HEK293 (cell line): ENCODE measurements around the gene TP73.
"Not testable (repeated sequence)": the region's sequence is repeated elsewhere in the genome, so short reads cannot be mapped to it uniquely, and the experiment has no call there.

Experiments used
- CTCF ChIA-PET: fragments of 350-600 bp; formaldehyde crosslinking; extraction: SDS; loops from one replicate; lab custom pipeline; 2021; ENCODE audit warnings: antibody characterized with exemption; lab: Yijun Ruan, JAX
- POLR2A ChIA-PET: fragments of 300-600 bp; formaldehyde crosslinking; extraction: SDS; loops from one replicate; lab custom pipeline; 2020; ENCODE audit warnings: antibody characterized with exemption, inconsistent platforms; lab: Yijun Ruan, JAX
- H3K27ac ChIP-seq: fragments of 200-500 bp; sonication (Bioruptor generic); 2 replicates; pipeline ENCODE4 v1.5.1; 2014; ENCODE audit warnings: low read depth, low read length, control low read depth, inconsistent platforms; ENCODE audit errors: extremely low read depth
- H3K36me3 ChIP-seq, 2 experiments: fragments of 200-500 bp in 1 of 2; sonication (Bioruptor generic) in 1 of 2; 1 replicate in 1 of 2; 2 replicates in 1 of 2; pipeline ENCODE4 v1.5.1; 2014 to 2017; ENCODE audit warnings: inconsistent platforms in 2 of 2, low read length in 2 of 2; ENCODE audit not compliant: control insufficient read depth in 2 of 2, insufficient read depth in 1 of 2
- H3K4me1 ChIP-seq: fragments of 200-500 bp; sonication (Bioruptor generic); 2 replicates; pipeline ENCODE4 v1.5.1; 2014; ENCODE audit warnings: mild to moderate bottlenecking, low read length, inconsistent platforms; ENCODE audit not compliant: control insufficient read depth, insufficient read depth
- H3K4me3 ChIP-seq: 2 replicates; pipeline ENCODE4 v1.5.1; 2011; ENCODE audit warnings: low read depth, mild to moderate bottlenecking, control low read depth, low read length, moderate library complexity
- H3K9me3 ChIP-seq: fragments of 200-500 bp; sonication (Bioruptor generic); 2 replicates; pipeline ENCODE4 v1.5.1; 2014; ENCODE audit warnings: low read depth, low read length, inconsistent platforms; ENCODE audit not compliant: control insufficient read depth, insufficient read depth
- BCL11B ChIP-seq: fragments of 450-650 bp; formaldehyde crosslinking; IDR thresholded peaks from 2 replicates; pipeline ENCODE4 v1.5.1; 2016; ENCODE audit warnings: low read depth, missing biosample characterization, missing genetic modification characterization
- EGR2 ChIP-seq: fragments of 450-650 bp; formaldehyde crosslinking; IDR thresholded peaks from 2 replicates; pipeline ENCODE4 v1.5.1; 2016; ENCODE audit warnings: low read depth, missing biosample characterization, missing genetic modification characterization
- GLIS2 ChIP-seq: fragments of 450-650 bp; formaldehyde crosslinking; IDR thresholded peaks from 2 replicates; pipeline ENCODE4 v1.5.1; 2016; ENCODE audit warnings: missing biosample characterization, missing genetic modification characterization
- HOXA7 ChIP-seq: sonication (generic); formaldehyde crosslinking; IDR thresholded peaks from 2 replicates; pipeline ENCODE4 v1.8.1; 2022; ENCODE audit warnings: missing genetic modification reagents, borderline replicate concordance
- KLF10 ChIP-seq: fragments of 450-650 bp; IDR thresholded peaks from 2 replicates; pipeline ENCODE4 v1.5.1; 2018; ENCODE audit warnings: missing biosample characterization, mild to moderate bottlenecking, missing genetic modification characterization
- KLF9 ChIP-seq: fragments of 450-650 bp; formaldehyde crosslinking; IDR thresholded peaks from 2 replicates; pipeline ENCODE4 v1.5.1; 2016; ENCODE audit warnings: missing biosample characterization, missing genetic modification characterization, low read depth
- MEIS1 ChIP-seq: sonication (generic); formaldehyde crosslinking; IDR thresholded peaks from 2 replicates; pipeline ENCODE4 v1.8.1; 2022; ENCODE audit warnings: missing genetic modification reagents, mild to moderate bottlenecking, borderline replicate concordance
- RBAK ChIP-seq: fragments of 450-650 bp; formaldehyde crosslinking; IDR thresholded peaks from 2 replicates; pipeline ENCODE4 v1.5.1; 2016; ENCODE audit warnings: missing biosample characterization, missing genetic modification characterization
- SETDB1 ChIP-seq: IDR thresholded peaks from one replicate; pipeline ENCODE4 v1.6.1; 2017; ENCODE audit warnings: mild to moderate bottlenecking, low read length, moderate library complexity, mixed read lengths; ENCODE audit not compliant: insufficient read length
- TRIM28 ChIP-seq: IDR thresholded peaks from 2 replicates; pipeline ENCODE4 v1.6.1; 2011; ENCODE audit warnings: low read length, control low read depth, borderline replicate concordance
- ZFHX2 ChIP-seq: fragments of 450-650 bp; formaldehyde crosslinking; conservative IDR thresholded peaks from 2 replicates; pipeline ENCODE4 v1.5.1; 2016; ENCODE audit warnings: missing biosample characterization, missing genetic modification characterization
- ZNF24 ChIP-seq: fragments of 450-650 bp; formaldehyde crosslinking; IDR thresholded peaks from 2 replicates; pipeline ENCODE4 v1.5.1; 2016; ENCODE audit warnings: missing biosample characterization, missing genetic modification characterization
- ZNF623 ChIP-seq: fragments of 450-650 bp; formaldehyde crosslinking; IDR thresholded peaks from 2 replicates; pipeline ENCODE4 v1.5.1; 2016; ENCODE audit warnings: missing biosample characterization, missing genetic modification characterization
- ZNF677 ChIP-seq: fragments of 450-650 bp; IDR thresholded peaks from 2 replicates; pipeline ENCODE4 v1.5.0; 2018; ENCODE audit warnings: missing biosample characterization, mild to moderate bottlenecking, missing genetic modification characterization, moderate library complexity
- ZNF792 ChIP-seq: fragments of 450-650 bp; formaldehyde crosslinking; IDR thresholded peaks from 2 replicates; pipeline ENCODE4 v1.5.1; 2016; ENCODE audit warnings: missing biosample characterization, missing genetic modification characterization
- TF ChIP-seq, protein P1 (sequence below): fragments of 450-650 bp; formaldehyde crosslinking; IDR thresholded peaks from 2 replicates; pipeline ENCODE4 v1.5.1; 2016; ENCODE audit warnings: missing biosample characterization, missing genetic modification characterization
- TF ChIP-seq, protein P2 (sequence below): fragments of 450-650 bp; formaldehyde crosslinking; IDR thresholded peaks from 2 replicates; pipeline ENCODE4 v1.5.1; 2016; ENCODE audit warnings: missing biosample characterization, missing genetic modification characterization
- TF ChIP-seq, protein P3 (sequence below): fragments of 450-650 bp; formaldehyde crosslinking; IDR thresholded peaks from 2 replicates; pipeline ENCODE4 v1.5.1; 2016; ENCODE audit warnings: missing biosample characterization, missing genetic modification characterization
- TF ChIP-seq, protein P4 (sequence below): fragments of 450-650 bp; formaldehyde crosslinking; IDR thresholded peaks from 2 replicates; pipeline ENCODE4 v1.5.1; 2016; ENCODE audit warnings: missing biosample characterization, missing genetic modification characterization

TP73 gene

DNA sequence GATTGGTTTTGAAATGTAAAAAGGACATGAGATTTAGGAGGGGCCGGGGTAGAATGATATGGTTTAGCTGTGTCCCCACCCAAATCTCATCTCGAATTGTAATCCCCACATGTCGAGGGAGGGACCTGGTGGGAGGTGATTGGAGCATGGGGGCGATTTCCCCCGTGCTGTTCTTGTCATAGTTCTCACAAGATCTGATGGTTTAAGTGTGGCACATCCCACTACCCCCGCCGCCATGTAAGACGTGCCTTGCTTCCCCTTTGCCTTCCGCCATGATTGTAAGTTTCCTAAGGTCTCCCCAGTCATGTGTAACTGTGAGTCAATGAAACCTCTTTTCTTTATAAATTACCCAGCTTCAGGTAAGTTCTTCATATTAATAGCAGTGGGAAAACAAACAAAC, 30.2 kb upstream of the TP73 start:
- not testable (repeated sequence) for H3K4me1 ChIP-seq

DNA sequence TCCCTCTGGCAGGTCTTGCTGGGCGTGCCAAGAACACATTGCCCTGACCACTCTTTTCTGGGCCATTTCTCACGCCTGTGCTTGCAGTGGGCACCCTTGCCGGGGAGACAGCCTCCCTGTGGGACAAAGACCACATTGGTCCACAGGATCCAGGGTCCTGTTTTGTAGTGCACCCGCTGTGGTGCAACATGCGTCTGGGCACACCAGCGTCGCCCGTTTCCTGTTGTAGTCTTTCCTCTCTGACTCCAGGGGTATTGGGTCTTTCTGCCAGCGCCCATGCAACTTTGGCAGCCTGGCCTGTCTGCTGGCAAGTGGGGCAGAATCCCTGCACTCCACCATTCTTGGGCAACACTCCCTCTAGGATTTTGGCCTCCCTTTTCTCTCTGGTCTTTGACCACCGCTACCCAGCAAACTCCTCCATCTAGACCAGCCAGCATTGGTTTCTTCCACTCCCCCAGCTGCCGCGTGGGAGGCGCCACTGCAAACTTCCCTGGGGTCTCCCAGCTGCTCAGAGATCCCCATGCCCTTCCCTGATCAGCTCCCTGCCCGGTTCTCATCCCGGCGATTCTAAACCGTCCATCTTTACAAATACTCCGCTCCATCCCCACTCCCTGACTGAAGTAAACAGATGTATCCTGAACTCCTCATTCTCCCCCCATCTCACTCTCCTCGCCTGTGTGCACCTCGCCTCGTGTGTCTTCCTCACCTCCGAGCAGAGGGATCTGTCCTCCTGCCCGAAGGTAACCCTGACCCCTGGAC, 28.7 kb upstream of the TP73 start:
- TF ChIP-seq ZNF792 (tag by site-specific recombination): no peak
- TF ChIP-seq KLF10 (tag by site-specific recombination): no peak
- TF ChIP-seq ZNF623 (tag by site-specific recombination): no peak
- TF ChIP-seq, protein P1, sequence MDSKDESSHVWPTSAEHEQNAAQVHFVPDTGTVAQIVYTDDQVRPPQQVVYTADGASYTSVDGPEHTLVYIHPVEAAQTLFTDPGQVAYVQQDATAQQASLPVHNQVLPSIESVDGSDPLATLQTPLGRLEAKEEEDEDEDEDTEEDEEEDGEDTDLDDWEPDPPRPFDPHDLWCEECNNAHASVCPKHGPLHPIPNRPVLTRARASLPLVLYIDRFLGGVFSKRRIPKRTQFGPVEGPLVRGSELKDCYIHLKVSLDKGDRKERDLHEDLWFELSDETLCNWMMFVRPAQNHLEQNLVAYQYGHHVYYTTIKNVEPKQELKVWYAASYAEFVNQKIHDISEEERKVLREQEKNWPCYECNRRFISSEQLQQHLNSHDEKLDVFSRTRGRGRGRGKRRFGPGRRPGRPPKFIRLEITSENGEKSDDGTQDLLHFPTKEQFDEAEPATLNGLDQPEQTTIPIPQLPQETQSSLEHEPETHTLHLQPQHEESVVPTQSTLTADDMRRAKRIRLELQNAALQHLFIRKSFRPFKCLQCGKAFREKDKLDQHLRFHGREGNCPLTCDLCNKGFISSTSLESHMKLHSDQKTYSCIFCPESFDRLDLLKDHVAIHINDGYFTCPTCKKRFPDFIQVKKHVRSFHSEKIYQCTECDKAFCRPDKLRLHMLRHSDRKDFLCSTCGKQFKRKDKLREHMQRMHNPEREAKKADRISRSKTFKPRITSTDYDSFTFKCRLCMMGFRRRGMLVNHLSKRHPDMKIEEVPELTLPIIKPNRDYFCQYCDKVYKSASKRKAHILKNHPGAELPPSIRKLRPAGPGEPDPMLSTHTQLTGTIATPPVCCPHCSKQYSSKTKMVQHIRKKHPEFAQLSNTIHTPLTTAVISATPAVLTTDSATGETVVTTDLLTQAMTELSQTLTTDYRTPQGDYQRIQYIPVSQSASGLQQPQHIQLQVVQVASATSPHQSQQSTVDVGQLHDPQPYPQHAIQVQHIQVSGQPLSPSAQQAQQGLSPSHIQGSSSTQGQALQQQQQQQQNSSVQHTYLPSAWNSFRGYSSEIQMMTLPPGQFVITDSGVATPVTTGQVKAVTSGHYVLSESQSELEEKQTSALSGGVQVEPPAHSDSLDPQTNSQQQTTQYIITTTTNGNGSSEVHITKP: peak; percentile 89
- no peak for TF ChIP-seq GLIS2 (tag by site-specific recombination)
- TF ChIP-seq MEIS1 (CRISPR knock-in tag): no peak
- no peak; the same call in 1 of the 2 replicates for TF ChIP-seq ZFHX2 (tag by site-specific recombination)
- H3K27ac ChIP-seq: no peak overlapping the region; the same call in 1 of the 2 replicates
- H3K4me1 ChIP-seq: no peaks in the 10 kb centered on the region
- ChIA-PET CTCF (interaction anchor here (0.6 to 5.5 kb wide), 7 partner anchors 8 to 171 kb away, joined by 3 to 120 read pairs (median 4); no protein-coding TSS in a partner anchor), POLR2A (no interaction called here)
- peaks cover 7 to 18% of the 10 kb centered on the region in 2 experiments for H3K36me3 ChIP-seq
- H3K9me3 ChIP-seq: no peaks in the 10 kb centered on the region
- peak overlapping the region; percentile 95 for H3K4me3 ChIP-seq

More for the DNA sequence above, 30.2 kb upstream of the TP73 start:
- H3K36me3 ChIP-seq, H3K9me3 ChIP-seq, H3K27ac ChIP-seq, POLR2A ChIA-PET, H3K4me3 ChIP-seq: not testable (repeated sequence)
- CTCF ChIA-PET: interaction anchor here (0.8 to 5.5 kb wide), 11 partner anchors 14 to 169 kb away, joined by 3 to 120 read pairs (median 6); no protein-coding TSS in a partner anchor
- TF ChIP-seq ZNF677: 0 out of 2 replicates have a peak, but pooled peaks have one; percentile 51

DNA sequence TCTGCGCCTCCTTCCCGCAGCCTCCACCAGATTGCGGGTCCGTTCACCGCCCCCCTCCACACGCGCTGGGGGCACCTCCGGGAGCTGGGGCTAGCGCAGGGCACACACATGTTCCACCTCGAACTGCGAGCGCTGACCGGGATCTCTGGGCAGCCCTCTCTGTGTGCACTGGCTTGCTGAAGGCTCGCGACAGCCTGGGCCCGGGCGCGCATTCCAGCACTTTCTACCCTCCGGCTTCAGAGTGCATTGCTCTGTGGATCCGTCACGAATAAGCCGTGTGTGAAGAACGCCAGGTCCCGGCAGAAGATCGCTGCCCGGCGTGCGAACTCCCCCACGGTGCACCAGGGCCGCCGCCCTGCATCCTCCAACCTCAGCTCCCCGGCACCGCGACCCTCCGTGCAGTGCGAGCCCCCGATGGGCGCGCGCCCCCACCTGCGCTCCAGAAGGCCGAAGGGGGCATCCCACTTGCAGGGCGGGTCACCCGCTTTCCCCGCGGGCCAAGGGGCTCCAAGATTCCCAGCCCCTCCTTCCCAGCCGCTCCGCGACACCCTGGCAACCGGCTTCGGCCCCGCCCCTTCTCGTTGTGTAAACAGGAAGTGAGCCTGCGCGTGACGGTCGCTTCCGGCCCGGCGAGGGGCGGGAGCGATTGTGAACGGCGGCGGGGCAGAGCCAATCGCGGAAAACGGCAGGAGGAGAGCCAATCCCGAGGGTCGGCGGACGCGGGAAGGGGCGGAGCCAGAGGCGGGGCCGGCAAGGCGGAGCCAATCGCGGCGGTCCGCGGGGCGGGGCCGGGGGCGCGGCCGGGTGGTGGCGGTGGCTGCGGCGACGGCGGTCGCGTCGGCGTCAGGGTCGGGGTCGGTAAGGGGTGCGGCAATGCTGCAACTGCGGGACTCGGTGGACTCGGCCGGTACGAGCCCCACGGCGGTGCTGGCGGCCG, 27.8 kb upstream of the TP73 start, which contains the start of gene TPRG1L:
Gene TPRG1L (plus strand): TSS at position 816 of the 937 bp plus-strand sequence. CDS start 58 bp downstream, at position 874.
- CTCF ChIA-PET: interaction anchor here (0.6 to 2.0 kb wide), 3 partner anchors 9 to 122 kb away, joined by 3 to 11 read pairs (median 4); no protein-coding TSS in a partner anchor
- H3K27ac ChIP-seq: no peak within 1 kb of the TSS; the same call in 1 of the 2 replicates
- no peaks in the 10 kb centered on the region for H3K4me1 ChIP-seq
- H3K36me3 ChIP-seq: peaks cover 11 to 27% of the 10 kb centered on the region in 2 experiments
- H3K4me3 ChIP-seq: peak within 1 kb of the TSS; percentile 95
- H3K9me3 ChIP-seq: no peaks in the 10 kb centered on the region
- POLR2A ChIA-PET: no interaction called here
- TF ChIP-seq KLF9 (peak; percentile 94), BCL11B (tag by site-specific recombination) (no peak; the same call in 1 of the 2 replicates), TRIM28 (no peak), EGR2 (tag by site-specific recombination) (no peak), RBAK (tag by site-specific recombination) (no peak), ZNF792 (tag by site-specific recombination) (no peak), HOXA7 (CRISPR knock-in tag) (no peak), SETDB1 (no peak), ZNF24 (tag by site-specific recombination) (no peak)
- TF ChIP-seq, protein P2, sequence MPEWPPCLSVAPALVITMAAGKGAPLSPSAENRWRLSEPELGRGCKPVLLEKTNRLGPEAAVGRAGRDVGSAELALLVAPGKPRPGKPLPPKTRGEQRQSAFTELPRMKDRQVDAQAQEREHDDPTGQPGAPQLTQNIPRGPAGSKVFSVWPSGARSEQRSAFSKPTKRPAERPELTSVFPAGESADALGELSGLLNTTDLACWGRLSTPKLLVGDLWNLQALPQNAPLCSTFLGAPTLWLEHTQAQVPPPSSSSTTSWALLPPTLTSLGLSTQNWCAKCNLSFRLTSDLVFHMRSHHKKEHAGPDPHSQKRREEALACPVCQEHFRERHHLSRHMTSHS: no peak
- TF ChIP-seq, protein P3, sequence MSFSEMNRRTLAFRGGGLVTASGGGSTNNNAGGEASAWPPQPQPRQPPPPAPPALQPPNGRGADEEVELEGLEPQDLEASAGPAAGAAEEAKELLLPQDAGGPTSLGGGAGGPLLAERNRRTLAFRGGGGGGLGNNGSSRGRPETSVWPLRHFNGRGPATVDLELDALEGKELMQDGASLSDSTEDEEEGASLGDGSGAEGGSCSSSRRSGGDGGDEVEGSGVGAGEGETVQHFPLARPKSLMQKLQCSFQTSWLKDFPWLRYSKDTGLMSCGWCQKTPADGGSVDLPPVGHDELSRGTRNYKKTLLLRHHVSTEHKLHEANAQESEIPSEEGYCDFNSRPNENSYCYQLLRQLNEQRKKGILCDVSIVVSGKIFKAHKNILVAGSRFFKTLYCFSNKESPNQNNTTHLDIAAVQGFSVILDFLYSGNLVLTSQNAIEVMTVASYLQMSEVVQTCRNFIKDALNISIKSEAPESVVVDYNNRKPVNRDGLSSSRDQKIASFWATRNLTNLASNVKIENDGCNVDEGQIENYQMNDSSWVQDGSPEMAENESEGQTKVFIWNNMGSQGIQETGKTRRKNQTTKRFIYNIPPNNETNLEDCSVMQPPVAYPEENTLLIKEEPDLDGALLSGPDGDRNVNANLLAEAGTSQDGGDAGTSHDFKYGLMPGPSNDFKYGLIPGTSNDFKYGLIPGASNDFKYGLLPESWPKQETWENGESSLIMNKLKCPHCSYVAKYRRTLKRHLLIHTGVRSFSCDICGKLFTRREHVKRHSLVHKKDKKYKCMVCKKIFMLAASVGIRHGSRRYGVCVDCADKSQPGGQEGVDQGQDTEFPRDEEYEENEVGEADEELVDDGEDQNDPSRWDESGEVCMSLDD (tag by site-specific recombination): no peak
- TF ChIP-seq, protein P4, sequence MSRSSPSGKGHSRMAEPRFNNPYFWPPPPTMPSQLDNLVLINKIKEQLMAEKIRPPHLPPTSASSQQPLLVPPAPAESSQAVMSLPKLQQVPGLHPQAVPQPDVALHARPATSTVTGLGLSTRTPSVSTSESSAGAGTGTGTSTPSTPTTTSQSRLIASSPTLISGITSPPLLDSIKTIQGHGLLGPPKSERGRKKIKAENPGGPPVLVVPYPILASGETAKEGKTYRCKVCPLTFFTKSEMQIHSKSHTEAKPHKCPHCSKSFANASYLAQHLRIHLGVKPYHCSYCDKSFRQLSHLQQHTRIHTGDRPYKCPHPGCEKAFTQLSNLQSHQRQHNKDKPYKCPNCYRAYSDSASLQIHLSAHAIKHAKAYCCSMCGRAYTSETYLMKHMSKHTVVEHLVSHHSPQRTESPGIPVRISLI (tag by site-specific recombination): no peak
